ENCODE data around the gene SLC25A41. TPM values are rescaled to one million over a fixed set of nuclear protein-coding genes. Genes with fewer than 3 reads are reported as not detected.

SLC25A41 gene
- polyA plus RNA-seq, 1 donor (not counting 4 experiments of a cell fraction or from before 2014, with no cell fraction given) = not detected

- DNase-seq (ENCODE audit: low read depth, low spot score) (no peak), FAIRE-seq (no peak)
- Histone ChIP-seq H3K4me3 (ENCODE audit: control insufficient read depth in 2 of 3, extremely low read depth in 1 of 3, insufficient read depth in 2 of 3, low read depth in 1 of 3, low read length in 3 of 3) (no peak overlapping the region), H3K79me2 (ENCODE audit: control insufficient read depth, insufficient read depth, low read length) (peaks cover 2% of the 10 kb centered on the region), H3K4me1 (ENCODE audit: control insufficient read depth, extremely low read depth, insufficient read depth, low read length) (no peaks in the 10 kb centered on the region), H3K36me3 (ENCODE audit: control insufficient read depth in 2 of 2, extremely low read depth in 1 of 2, insufficient read depth in 2 of 2, low read length in 2 of 2) (peaks cover 25 to 32% of the 10 kb centered on the region in 2 experiments), H2AFZ (ENCODE audit: control insufficient read depth, low read length) (no peak overlapping the region), H3K4me2 (ENCODE audit: control insufficient read depth, extremely low read depth, insufficient read depth, low read depth, low read length) (no peak overlapping the region), H3K27me3 (ENCODE audit: control insufficient read depth, extremely low read depth, insufficient read depth, low read length) (no peaks in the 10 kb centered on the region), H3K27ac (ENCODE audit: control insufficient read depth, insufficient read depth, low read length) (no peak overlapping the region), H3K9ac (ENCODE audit: control insufficient read depth, extremely low read depth, insufficient read depth, low read length) (no peak overlapping the region), H3K9me3 (ENCODE audit: control insufficient read depth, low read depth, low read length) (no peaks in the 10 kb centered on the region), H3K9me1 (ENCODE audit: control insufficient read depth, extremely low read depth, insufficient read depth, low read length) (no peaks in the 10 kb centered on the region), H4K20me1 (ENCODE audit: control insufficient read depth, extremely low read depth, insufficient read depth, low read length) (no peaks in the 10 kb centered on the region)
- TF ChIP-seq EZH2 (IDR thresholded peaks at IDR 0.05; ENCODE audit: low read length) = no peak
- no peak for TF ChIP-seq CTCF (optimal IDR thresholded peaks at IDR 0.05 in 1 of 3, IDR thresholded peaks at IDR 0.05 in 1 of 3, conservative IDR thresholded peaks at IDR 0.05 in 1 of 3; ENCODE audit: extremely low read depth in 1 of 3, insufficient read depth in 2 of 3, low read length in 3 of 3)
- dilution Hi-C loops (cut with MboI; ENCODE audit: extremely low pct_ligation_motif_present, low sequenced_read_pairs) = no loop called here
Measured at GRCh38 chr19:6413291-6413690, 20.3 kb downstream of the SLC25A41 start.

GRCh38 chr19:6412447-6413091 is 21.0 kb downstream of the SLC25A41 start:
- Histone ChIP-seq H3K9ac (ENCODE audit: control insufficient read depth, extremely low read depth, insufficient read depth, low read length) (no peak overlapping the region), H3K4me2 (ENCODE audit: control insufficient read depth, extremely low read depth, insufficient read depth, low read depth, low read length) (no peak overlapping the region), H3K4me3 (ENCODE audit: control insufficient read depth in 2 of 3, extremely low read depth in 1 of 3, insufficient read depth in 2 of 3, low read depth in 1 of 3, low read length in 3 of 3) (no peak overlapping the region), H3K79me2 (ENCODE audit: control insufficient read depth, insufficient read depth, low read length) (no peaks in the 10 kb centered on the region), H2AFZ (ENCODE audit: control insufficient read depth, low read length) (no peak overlapping the region), H3K4me1 (ENCODE audit: control insufficient read depth, extremely low read depth, insufficient read depth, low read length) (no peaks in the 10 kb centered on the region), H3K27me3 (ENCODE audit: control insufficient read depth, extremely low read depth, insufficient read depth, low read length) (no peaks in the 10 kb centered on the region), H3K36me3 (ENCODE audit: control insufficient read depth in 2 of 2, extremely low read depth in 1 of 2, insufficient read depth in 2 of 2, low read length in 2 of 2) (peaks cover 21 to 27% of the 10 kb centered on the region in 2 experiments), H3K27ac (ENCODE audit: control insufficient read depth, insufficient read depth, low read length) (no peak overlapping the region), H3K9me3 (ENCODE audit: control insufficient read depth, low read depth, low read length) (no peaks in the 10 kb centered on the region), H4K20me1 (ENCODE audit: control insufficient read depth, extremely low read depth, insufficient read depth, low read length) (no peaks in the 10 kb centered on the region), H3K9me1 (ENCODE audit: control insufficient read depth, extremely low read depth, insufficient read depth, low read length) (no peaks in the 10 kb centered on the region)
- DNase-seq (ENCODE audit: low read depth, low spot score) (no peak), FAIRE-seq (no peak)
- peak; percentile 50 to 68 (median 60) for TF ChIP-seq CTCF (optimal IDR thresholded peaks at IDR 0.05 in 1 of 3, IDR thresholded peaks at IDR 0.05 in 1 of 3, conservative IDR thresholded peaks at IDR 0.05 in 1 of 3; ENCODE audit: extremely low read depth in 1 of 3, insufficient read depth in 2 of 3, low read length in 3 of 3)
- TF ChIP-seq EZH2 (IDR thresholded peaks at IDR 0.05; ENCODE audit: low read length) = no peak
- dilution Hi-C loops (cut with MboI; ENCODE audit: extremely low pct_ligation_motif_present, low sequenced_read_pairs) = no loop called here
